A549 (cell line): ENCODE measurements around the gene CPA4. TPM values are rescaled to one million over a fixed set of nuclear protein-coding genes. Genes with fewer than 3 reads are reported as not detected.

Experiments
- ATAC-seq, 2 experiments: fragments of 200-7000 bp in 1 of 2; fragments of >200 bp in 1 of 2; cut with Nextera tagmentation in 1 of 2; cut with Tn5 transposase in 1 of 2; 3 replicates each; pipeline versions ENCODE4 v1.8.0 to v1.9.1; 2018 to 2020; ENCODE audit warnings: mild to moderate bottlenecking in 1 of 2, moderate library complexity in 1 of 2
- CTCF ChIA-PET: fragments of 300-600 bp; sonication (Branson Sonifier 250); formaldehyde crosslinking; extraction: SDS; loops from one replicate; lab custom pipeline; 2021; ENCODE audit warnings: antibody characterized with exemption, inconsistent platforms; lab: Yijun Ruan, JAX
- POLR2A ChIA-PET: fragments of 350-600 bp; formaldehyde crosslinking; extraction: SDS; loops from one replicate; lab custom pipeline; 2021; ENCODE audit warnings: antibody characterized with exemption, inconsistent platforms; lab: Yijun Ruan, JAX
- DNase-seq, 2 experiments: peaks; one replicate each; pipeline versions ENCODE4 v3.0.0 to v3.0.0-alpha.2; 2011 to 2016; ENCODE audit warnings: low read depth in 1 of 2, low spot score in 1 of 2
- FAIRE-seq: peaks from 2 replicates; lab custom pipeline; 2011; peaks lifted over from hg19 to GRCh38; lab: Jason Lieb, UNC
- H3K27ac ChIP-seq, 2 experiments: fragments of >200 bp; sonication (Bioruptor Twin); formaldehyde crosslinking; 3 replicates each; pipeline ENCODE4 v1.5.1; 2016 to 2017
- H3K4me1 ChIP-seq: fragments of >200 bp; sonication (Bioruptor Twin); formaldehyde crosslinking; 3 replicates; pipeline ENCODE4 v1.6.1; 2016
- H3K4me2 ChIP-seq: fragments of >200 bp; sonication (Bioruptor Twin); formaldehyde crosslinking; 3 replicates; pipeline ENCODE4 v1.6.1; 2016
- H3K4me3 ChIP-seq: fragments of >200 bp; sonication (Bioruptor Twin); formaldehyde crosslinking; 3 replicates; pipeline ENCODE4 v1.5.1; 2016
- H3K9me3 ChIP-seq: fragments of >200 bp; sonication (Bioruptor Twin); formaldehyde crosslinking; 3 replicates; pipeline ENCODE4 v1.6.1; 2016
- BHLHE40 ChIP-seq: IDR thresholded peaks from 2 replicates; pipeline ENCODE4 v1.6.1; 2012; ENCODE audit warnings: low read depth, low read length, inconsistent platforms
- CHD2 ChIP-seq: fragments of 150-350 bp; IDR thresholded peaks from 2 replicates; pipeline ENCODE4 v1.6.1; 2014; ENCODE audit warnings: low read length; ENCODE audit not compliant: partially characterized antibody
- EHMT2 ChIP-seq: fragments of 200-600 bp; sonication (generic); IDR thresholded peaks from 2 replicates; pipeline ENCODE4 v1.6.1; 2016; ENCODE audit warnings: antibody characterized with exemption, low read depth, mild to moderate bottlenecking, moderate library complexity
- FOXS1 ChIP-seq: fragments of 250-450 bp; sonication (Bioruptor Pico); IDR thresholded peaks from 2 replicates; pipeline ENCODE4 v1.5.0; 2020; ENCODE audit warnings: mild to moderate bottlenecking, moderate library complexity
- HEYL ChIP-seq: fragments of 250-450 bp; sonication (Bioruptor Pico); IDR thresholded peaks from 2 replicates; pipeline ENCODE4 v1.8.0; 2021; ENCODE audit warnings: mild to moderate bottlenecking, moderate library complexity
- HOXB13 ChIP-seq: fragments of 250-450 bp; sonication (Bioruptor Pico); IDR thresholded peaks from 2 replicates; pipeline ENCODE4 v1.5.0; 2020; ENCODE audit warnings: low read depth, mild to moderate bottlenecking, moderate library complexity
- JUN ChIP-seq, 2 experiments: fragments of >200 bp; sonication (Bioruptor Twin); formaldehyde crosslinking; IDR thresholded peaks; 2 replicates in 1 of 2; 3 replicates in 1 of 2; pipeline ENCODE4 v1.6.1; 2016 to 2017
- MAFK ChIP-seq: fragments of 450-650 bp; IDR thresholded peaks from 2 replicates; pipeline ENCODE4 v1.6.1; 2014; ENCODE audit not compliant: partially characterized antibody
- MAX ChIP-seq: IDR thresholded peaks from 2 replicates; pipeline ENCODE4 v1.6.1; 2012
- PHF8 ChIP-seq: fragments of 200-600 bp; sonication (generic); IDR thresholded peaks from 2 replicates; pipeline ENCODE4 v1.6.1; 2016; ENCODE audit warnings: low read depth, mild to moderate bottlenecking, antibody characterized with exemption, moderate library complexity, borderline replicate concordance
- RCOR1 ChIP-seq: fragments of 150-350 bp; IDR thresholded peaks from 2 replicates; pipeline ENCODE4 v1.6.1; 2014; ENCODE audit warnings: antibody characterized with exemption, low read length, low read depth
- REST ChIP-seq: fragments of 200-600 bp; sonication (generic); IDR thresholded peaks from 2 replicates; pipeline ENCODE4 v1.6.1; 2016; ENCODE audit warnings: antibody characterized with exemption, mild to moderate bottlenecking, moderate library complexity
- SMC3 ChIP-seq: fragments of >200 bp; sonication (Bioruptor Twin); formaldehyde crosslinking; IDR thresholded peaks from 3 replicates; pipeline ENCODE4 v1.6.1; 2018; ENCODE audit warnings: inconsistent platforms
- TFCP2L1 ChIP-seq: fragments of 250-450 bp; sonication (Bioruptor Pico); IDR thresholded peaks from 2 replicates; pipeline ENCODE4 v1.5.0; 2021; ENCODE audit warnings: mild to moderate bottlenecking
- TP53 ChIP-seq: fragments of 250-450 bp; sonication (Bioruptor Pico); IDR thresholded peaks from 2 replicates; pipeline ENCODE4 v1.5.0; 2021; ENCODE audit warnings: mild to moderate bottlenecking, moderate library complexity
- USF2 ChIP-seq: fragments of 450-650 bp; IDR thresholded peaks from 2 replicates; pipeline ENCODE4 v1.6.1; 2014; ENCODE audit warnings: antibody characterized with exemption
- ZC3H11A ChIP-seq: fragments of 450-650 bp; IDR thresholded peaks from 2 replicates; pipeline ENCODE4 v1.6.1; 2014; ENCODE audit warnings: antibody characterized with exemption, mild to moderate bottlenecking
- ZNF302 ChIP-seq: fragments of 250-450 bp; sonication (Bioruptor Pico); IDR thresholded peaks from 2 replicates; pipeline ENCODE4 v1.9.0; 2021; ENCODE audit warnings: inconsistent platforms, mild to moderate bottlenecking, moderate library complexity
- WGBS: methylation state at CpG from one replicate; pipeline ENCODE4 v1.1.6; 2017; ENCODE audit errors: missing lambda C conversion rate; 5-methylcytosine and 5-hydroxymethylcytosine counted together
- polyA plus RNA-seq, 4 experiments: library from polyadenylated mRNA; depleted of rRNA in 3 of 4; stranded (reverse); fragments of >200 nt; fragmentation: RNase III in 1 of 4; extraction: RNeasy Plus Mini Kit Qiagen cat#74134 plus additional on column Dnase treatment in 1 of 4; gene quantifications; 2 replicates in 3 of 4; 3 replicates in 1 of 4; pipeline ENCODE4 v1.2.3, GENCODE V29; 2011 to 2017
- TF ChIP-seq, protein P1 (sequence below): IDR thresholded peaks from 2 replicates; pipeline ENCODE4 v1.6.1; 2012; ENCODE audit warnings: low read depth, borderline replicate concordance
- TF ChIP-seq, protein P2 (sequence below): fragments of >200 bp; sonication (Bioruptor Twin); formaldehyde crosslinking; IDR thresholded peaks from 3 replicates; pipeline ENCODE4 v1.5.1; 2016

The CPA4 gene
- polyA plus RNA-seq, 2 of the 4 experiments (the other 2 are of a cell fraction) = 1.0 to 7.7 TPM

DNA sequence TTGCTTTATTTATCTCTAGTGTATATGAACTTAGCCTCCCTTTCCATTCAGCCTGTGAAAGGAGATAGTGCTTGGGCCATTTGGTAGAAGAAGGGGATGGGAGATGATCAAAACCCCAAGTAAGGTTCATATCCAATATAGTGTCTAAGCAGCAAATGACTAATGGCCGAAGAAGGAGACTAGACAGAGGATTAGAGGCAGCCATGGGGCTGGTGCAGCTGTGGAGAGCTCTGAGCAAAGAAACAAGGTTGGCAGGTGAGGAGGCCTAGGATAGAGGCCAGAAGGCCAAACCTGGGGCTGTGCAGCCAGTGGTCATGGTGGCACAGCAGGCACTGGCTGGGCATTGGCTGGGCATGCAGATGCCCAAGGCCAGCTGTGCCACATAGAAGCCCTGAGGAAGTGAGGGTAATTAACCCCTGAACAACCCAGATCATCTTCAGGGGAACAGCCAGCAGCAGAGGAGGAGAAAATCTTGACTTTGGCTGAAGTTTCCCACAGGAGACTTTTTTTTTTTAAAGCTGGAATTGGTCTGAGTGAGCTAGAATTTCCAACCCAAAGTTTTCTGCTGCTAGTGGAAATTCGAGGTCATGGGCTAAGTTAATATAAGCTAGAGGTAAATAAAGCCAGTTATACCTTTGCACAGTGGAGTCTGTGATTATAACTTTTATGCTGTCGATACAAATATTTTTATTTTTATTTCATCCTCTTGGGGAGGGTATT, 77.0 kb downstream of the CPA4 start:
- 66% methylated on average over 3 of the region's 3 CpGs for WGBS
- Histone ChIP-seq H3K4me1 (peaks cover 16% of the 10 kb centered on the region), H3K9me3 (no peaks in the 10 kb centered on the region), H3K4me2 (no peak overlapping the region), H3K27ac (no peak overlapping the region), H3K4me3 (no peak overlapping the region)
- POLR2A ChIA-PET = interaction anchor here (0.6 kb wide), 1 partner anchor 117 kb away, joined by 7 read pairs; no protein-coding TSS in a partner anchor
- FAIRE-seq (no peak), DNase-seq (no peak), ATAC-seq (peak in 1 of 2 experiments; percentile 24; a peak in 1 of 6 replicates)
- CTCF ChIA-PET = no interaction called here
- no peak for TF ChIP-seq USF2
- no peak for TF ChIP-seq RCOR1
- no peak for TF ChIP-seq EHMT2
- TF ChIP-seq FOXS1 (CRISPR knock-in tag) = no peak
- TF ChIP-seq JUN (IDR thresholded peaks at IDR 0.05) = no peak
- no peak for TF ChIP-seq PHF8
- no peak for TF ChIP-seq MAFK
- no peak for TF ChIP-seq HEYL (CRISPR knock-in tag)
- TF ChIP-seq CHD2 = no peak
- TF ChIP-seq BHLHE40 = no peak
- no peak for TF ChIP-seq SMC3
- TF ChIP-seq MAX = no peak
- TF ChIP-seq, protein P1, sequence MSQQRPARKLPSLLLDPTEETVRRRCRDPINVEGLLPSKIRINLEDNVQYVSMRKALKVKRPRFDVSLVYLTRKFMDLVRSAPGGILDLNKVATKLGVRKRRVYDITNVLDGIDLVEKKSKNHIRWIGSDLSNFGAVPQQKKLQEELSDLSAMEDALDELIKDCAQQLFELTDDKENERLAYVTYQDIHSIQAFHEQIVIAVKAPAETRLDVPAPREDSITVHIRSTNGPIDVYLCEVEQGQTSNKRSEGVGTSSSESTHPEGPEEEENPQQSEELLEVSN = no peak
- no peak for TF ChIP-seq TP53 (CRISPR knock-in tag)
- TF ChIP-seq TFCP2L1 (CRISPR knock-in tag) = no peak
- no peak for TF ChIP-seq HOXB13 (CRISPR knock-in tag)
- TF ChIP-seq ZNF302 (CRISPR knock-in tag) = no peak
- TF ChIP-seq, protein P2, sequence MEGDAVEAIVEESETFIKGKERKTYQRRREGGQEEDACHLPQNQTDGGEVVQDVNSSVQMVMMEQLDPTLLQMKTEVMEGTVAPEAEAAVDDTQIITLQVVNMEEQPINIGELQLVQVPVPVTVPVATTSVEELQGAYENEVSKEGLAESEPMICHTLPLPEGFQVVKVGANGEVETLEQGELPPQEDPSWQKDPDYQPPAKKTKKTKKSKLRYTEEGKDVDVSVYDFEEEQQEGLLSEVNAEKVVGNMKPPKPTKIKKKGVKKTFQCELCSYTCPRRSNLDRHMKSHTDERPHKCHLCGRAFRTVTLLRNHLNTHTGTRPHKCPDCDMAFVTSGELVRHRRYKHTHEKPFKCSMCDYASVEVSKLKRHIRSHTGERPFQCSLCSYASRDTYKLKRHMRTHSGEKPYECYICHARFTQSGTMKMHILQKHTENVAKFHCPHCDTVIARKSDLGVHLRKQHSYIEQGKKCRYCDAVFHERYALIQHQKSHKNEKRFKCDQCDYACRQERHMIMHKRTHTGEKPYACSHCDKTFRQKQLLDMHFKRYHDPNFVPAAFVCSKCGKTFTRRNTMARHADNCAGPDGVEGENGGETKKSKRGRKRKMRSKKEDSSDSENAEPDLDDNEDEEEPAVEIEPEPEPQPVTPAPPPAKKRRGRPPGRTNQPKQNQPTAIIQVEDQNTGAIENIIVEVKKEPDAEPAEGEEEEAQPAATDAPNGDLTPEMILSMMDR = no peak
- no peak for TF ChIP-seq ZC3H11A
- TF ChIP-seq REST = no peak
